ENCODE measurements around the gene STX11. TPM values are rescaled to one million over a fixed set of nuclear protein-coding genes. Genes with fewer than 3 reads are reported as not detected.

Gene STX11
- total RNA-seq, 2 donors from 2014 or later = 0.59 to 3.8 TPM

DNA sequence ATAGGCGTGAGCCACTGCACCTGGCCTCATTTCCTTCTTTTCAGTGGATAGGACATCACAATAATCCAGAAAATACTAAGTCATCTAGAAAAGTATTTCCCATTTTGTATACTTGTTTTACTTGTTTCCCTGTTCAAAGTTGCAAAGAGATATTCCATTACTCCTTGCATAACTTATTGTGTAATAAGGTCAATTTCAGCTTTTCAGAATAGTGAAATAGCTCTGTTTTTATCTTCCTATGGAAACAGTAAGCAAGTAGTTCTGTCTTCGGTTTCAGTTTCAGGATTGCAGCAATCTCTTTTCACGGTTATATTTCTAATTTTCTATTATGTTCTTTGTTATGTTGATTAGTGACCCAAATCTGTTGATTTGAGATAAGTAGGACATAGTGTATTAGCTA is 6.0 kb downstream of the STX11 start:
- Histone ChIP-seq H3K4me1 (no peaks in the 10 kb centered on the region), H3K27ac (no peak overlapping the region)

DNA sequence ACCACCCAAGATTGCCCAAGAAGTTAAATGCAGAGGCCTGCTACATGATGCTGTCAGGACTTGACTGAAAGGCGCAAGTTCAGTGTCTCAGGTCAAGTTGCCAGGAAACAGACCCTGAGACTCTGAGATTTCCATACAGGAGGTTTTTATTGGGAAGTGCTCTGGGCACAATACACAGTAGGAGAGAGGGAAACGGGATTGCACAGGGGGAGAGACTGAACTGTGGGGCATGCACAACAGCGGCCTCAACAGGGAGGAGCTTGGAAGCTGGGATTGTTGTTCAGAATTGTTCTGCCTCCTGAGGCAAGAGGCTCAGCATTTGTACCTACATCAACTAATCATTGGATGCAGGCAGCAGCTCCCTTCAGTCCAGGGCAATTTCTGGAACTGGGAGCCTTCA is 6.7 kb downstream of the STX11 start:
- TF ChIP-seq, protein P1, sequence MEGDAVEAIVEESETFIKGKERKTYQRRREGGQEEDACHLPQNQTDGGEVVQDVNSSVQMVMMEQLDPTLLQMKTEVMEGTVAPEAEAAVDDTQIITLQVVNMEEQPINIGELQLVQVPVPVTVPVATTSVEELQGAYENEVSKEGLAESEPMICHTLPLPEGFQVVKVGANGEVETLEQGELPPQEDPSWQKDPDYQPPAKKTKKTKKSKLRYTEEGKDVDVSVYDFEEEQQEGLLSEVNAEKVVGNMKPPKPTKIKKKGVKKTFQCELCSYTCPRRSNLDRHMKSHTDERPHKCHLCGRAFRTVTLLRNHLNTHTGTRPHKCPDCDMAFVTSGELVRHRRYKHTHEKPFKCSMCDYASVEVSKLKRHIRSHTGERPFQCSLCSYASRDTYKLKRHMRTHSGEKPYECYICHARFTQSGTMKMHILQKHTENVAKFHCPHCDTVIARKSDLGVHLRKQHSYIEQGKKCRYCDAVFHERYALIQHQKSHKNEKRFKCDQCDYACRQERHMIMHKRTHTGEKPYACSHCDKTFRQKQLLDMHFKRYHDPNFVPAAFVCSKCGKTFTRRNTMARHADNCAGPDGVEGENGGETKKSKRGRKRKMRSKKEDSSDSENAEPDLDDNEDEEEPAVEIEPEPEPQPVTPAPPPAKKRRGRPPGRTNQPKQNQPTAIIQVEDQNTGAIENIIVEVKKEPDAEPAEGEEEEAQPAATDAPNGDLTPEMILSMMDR (IDR thresholded peaks at IDR 0.05) = no peak
- no peaks in the 10 kb centered on the region for H3K9me3 ChIP-seq
- DNase-seq = no peak
- H3K27me3 ChIP-seq = no peaks in the 10 kb centered on the region
- intact Hi-C loops (cut with DNase I) = no loop called here
- H3K27ac ChIP-seq = no peak overlapping the region
- H3K4me1 ChIP-seq = no peaks in the 10 kb centered on the region
- H3K9ac ChIP-seq (ENCODE audit: low read depth in 2 of 2, low read length in 2 of 2) = no peak overlapping the region
- H3K4me3 ChIP-seq = no peak overlapping the region
- no peaks in the 10 kb centered on the region for H3K36me3 ChIP-seq

More for the DNA sequence above, 6.0 kb downstream of the STX11 start:
- no peaks in the 10 kb centered on the region for H3K9me3 ChIP-seq
- no peak overlapping the region for H3K4me3 ChIP-seq
- no peaks in the 10 kb centered on the region for H3K36me3 ChIP-seq
- no peak overlapping the region for H3K9ac ChIP-seq (ENCODE audit: low read depth in 2 of 2, low read length in 2 of 2)
- intact Hi-C loops (cut with DNase I) = no loop called here
- no peaks in the 10 kb centered on the region for H3K27me3 ChIP-seq
- TF ChIP-seq, protein P1 (IDR thresholded peaks at IDR 0.05) = no peak
- no peak for DNase-seq

DNA sequence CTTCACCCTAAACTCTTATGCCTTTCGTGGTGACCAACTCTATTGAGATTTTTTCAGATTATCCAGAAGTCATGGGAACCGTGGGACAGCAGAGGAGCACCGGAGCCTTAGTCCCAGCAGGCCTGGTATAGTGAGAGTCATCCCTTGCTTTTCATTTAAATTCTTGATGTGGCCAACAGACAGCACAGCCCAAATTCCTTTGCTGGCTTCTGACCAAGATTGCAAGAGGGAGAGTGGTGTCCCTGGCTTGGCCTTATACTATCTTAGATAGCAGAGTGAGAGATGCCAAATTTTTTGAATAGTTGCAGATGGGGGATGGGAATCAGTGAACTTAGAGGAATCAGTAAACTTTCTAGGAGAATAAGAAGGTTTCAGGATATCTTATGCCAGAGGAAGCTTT is 7.8 kb downstream of the STX11 start:
- no peak overlapping the region for H3K4me3 ChIP-seq
- no peaks in the 10 kb centered on the region for H3K36me3 ChIP-seq
- TF ChIP-seq, protein P1 (IDR thresholded peaks at IDR 0.05) = no peak
- no peaks in the 10 kb centered on the region for H3K9me3 ChIP-seq
- no peak for DNase-seq
- H3K4me1 ChIP-seq = no peaks in the 10 kb centered on the region
- H3K9ac ChIP-seq (ENCODE audit: low read depth in 2 of 2, low read length in 2 of 2) = no peak overlapping the region
- intact Hi-C loops (cut with DNase I) = no loop called here
- no peaks in the 10 kb centered on the region for H3K27me3 ChIP-seq
- H3K27ac ChIP-seq = no peak overlapping the region

DNA sequence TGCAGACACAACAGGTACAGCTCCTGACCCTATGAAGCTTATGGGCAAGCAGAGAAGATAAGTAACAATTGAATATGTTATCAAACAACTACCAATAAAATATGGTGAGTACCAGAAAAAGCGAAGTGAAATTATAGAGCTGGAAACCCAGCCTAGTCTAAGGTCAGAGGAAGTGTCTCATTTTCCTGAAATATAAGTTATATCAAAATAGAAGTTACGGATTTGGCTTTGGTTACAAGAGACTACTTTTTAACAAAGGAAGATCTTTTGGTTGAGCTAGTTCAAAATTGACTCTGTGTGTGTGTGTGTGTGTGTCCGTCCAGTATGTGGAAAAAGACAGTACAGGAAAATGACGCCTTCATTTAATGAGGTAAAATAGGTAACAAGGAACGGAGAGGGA is 8.9 kb downstream of the STX11 start:
- no peak for DNase-seq
- H3K9ac ChIP-seq (ENCODE audit: low read depth in 2 of 2, low read length in 2 of 2) = no peak overlapping the region
- H3K4me1 ChIP-seq = no peaks in the 10 kb centered on the region
- H3K27me3 ChIP-seq = no peaks in the 10 kb centered on the region
- H3K4me3 ChIP-seq = no peak overlapping the region
- TF ChIP-seq, protein P1 (IDR thresholded peaks at IDR 0.05) = no peak
- no peaks in the 10 kb centered on the region for H3K36me3 ChIP-seq
- no peaks in the 10 kb centered on the region for H3K9me3 ChIP-seq
- intact Hi-C loops (cut with DNase I) = no loop called here
- no peak overlapping the region for H3K27ac ChIP-seq

DNA sequence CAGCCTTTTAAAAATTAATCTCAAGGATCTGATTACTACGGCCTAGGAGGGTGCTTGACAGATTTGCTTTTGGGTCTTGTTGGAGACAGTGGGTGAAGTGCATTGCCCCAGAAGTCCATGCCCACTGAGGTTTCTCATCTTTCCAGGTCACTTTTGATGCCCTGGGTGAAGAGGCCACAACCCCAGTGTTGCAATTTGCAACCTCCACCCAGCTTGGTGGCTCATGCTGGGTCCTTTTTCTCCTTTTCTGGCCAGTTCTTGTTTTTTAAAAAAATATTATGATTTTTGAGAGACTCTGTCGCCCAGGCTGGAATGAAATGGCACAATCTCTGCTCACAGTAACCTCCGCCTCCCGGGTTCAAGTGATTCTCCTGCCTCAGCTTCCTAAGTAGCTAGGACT is 9.4 kb downstream of the STX11 start:
- Histone ChIP-seq H3K27me3 (no peaks in the 10 kb centered on the region), H3K9me3 (no peaks in the 10 kb centered on the region), H3K4me1 (no peaks in the 10 kb centered on the region), H3K4me3 (no peak overlapping the region), H3K9ac (ENCODE audit: low read depth in 2 of 2, low read length in 2 of 2) (no peak overlapping the region), H3K36me3 (no peaks in the 10 kb centered on the region), H3K27ac (no peak overlapping the region)
- intact Hi-C loops (cut with DNase I) = no loop called here
- TF ChIP-seq, protein P1 (IDR thresholded peaks at IDR 0.05) = no peak
- no peak for DNase-seq

Data from colonic mucosa (tissue), 4 donors.